ENCODE data around the gene ZEB2. TPM values are rescaled to one million over a fixed set of nuclear protein-coding genes. Genes with fewer than 3 reads are reported as not detected.
A peak's percentile ranks its signal among the peaks of the same experiment; 100 is the strongest.

ZEB2 gene
- total and polyA plus RNA-seq, 2 donors, result 15.3 to 16.1 TPM

DNA sequence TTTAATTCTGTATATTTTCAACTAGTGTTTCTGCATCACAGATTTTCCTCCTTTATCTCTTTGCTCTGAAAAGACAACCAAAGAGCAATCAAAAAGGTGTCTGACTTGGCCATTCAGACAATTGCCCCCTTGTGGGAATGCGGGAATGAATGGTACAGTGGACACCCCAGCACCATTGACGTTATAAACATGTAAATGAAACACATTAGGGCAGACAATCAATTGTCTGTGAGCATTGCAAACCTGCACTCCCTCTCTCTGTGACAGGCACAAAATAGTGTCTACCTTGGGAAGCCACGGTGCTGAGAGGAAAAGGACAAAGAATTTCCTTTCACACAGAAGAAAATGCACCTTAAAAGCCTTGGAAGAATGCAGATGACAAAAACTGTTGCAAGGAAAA is 8.0 kb downstream of the ZEB2 start:
- no peak for DNase-seq (ENCODE audit: low read depth in 6 of 9, low spot score in 9 of 9)
- peaks cover 6 to 18% of the 10 kb centered on the region in 2 donors for H3K4me1 ChIP-seq (ENCODE audit: control insufficient read depth in 2 of 2, insufficient read depth in 2 of 2, low read length in 2 of 2)
- H3K4me3 ChIP-seq (ENCODE audit: low read length in 2 of 2), result no peak overlapping the region
- H3K9me3 ChIP-seq (ENCODE audit: control insufficient read depth in 2 of 2, insufficient read depth in 1 of 2, low read length in 1 of 2), result no peaks in the 10 kb centered on the region
- WGBS, result 89% methylated on average over 3 of the region's 3 CpGs
- no peaks in the 10 kb centered on the region for H3K36me3 ChIP-seq (ENCODE audit: control insufficient read depth in 2 of 2, insufficient read depth in 2 of 2, low read length in 1 of 2)
- peak overlapping the region in 1 of 2 donors; percentile 10 for H3K27ac ChIP-seq (ENCODE audit: low read depth in 1 of 2, low read length in 1 of 2)
- peaks cover 0 to 33% of the 10 kb centered on the region in 2 donors for H3K27me3 ChIP-seq (ENCODE audit: control insufficient read depth in 2 of 2, insufficient read depth in 1 of 2, low read length in 1 of 2)

DNA sequence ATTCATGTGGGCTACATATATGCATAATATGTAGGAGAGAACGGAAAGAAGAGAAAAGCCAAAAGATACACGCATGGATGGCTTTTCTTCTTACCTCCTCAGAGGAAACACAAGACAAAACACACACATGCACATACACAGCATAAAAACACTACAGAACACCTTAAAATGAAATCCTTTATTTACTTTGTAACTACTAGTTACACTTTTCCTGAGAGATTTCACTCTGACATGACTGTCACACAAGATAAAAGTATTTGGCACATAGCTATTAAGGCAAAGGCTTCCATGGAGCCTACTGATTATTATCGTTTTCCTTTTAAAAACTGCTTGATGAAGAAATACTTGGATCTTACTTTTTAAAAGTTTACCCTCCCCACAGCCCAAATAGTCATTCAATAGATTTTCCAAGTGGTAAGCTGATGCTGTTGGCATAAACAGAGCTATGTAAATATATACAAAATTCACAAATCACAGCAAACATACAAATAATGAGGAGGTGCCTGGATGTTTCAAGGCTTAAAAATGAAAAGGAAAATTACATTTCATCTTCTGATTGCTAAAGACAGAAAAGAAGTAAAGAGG is 8.6 kb downstream of the ZEB2 start:
- no peak overlapping the region for H3K4me3 ChIP-seq (ENCODE audit: low read length in 2 of 2)
- DNase-seq (ENCODE audit: low read depth in 6 of 9, low spot score in 9 of 9), result no peak
- no peaks in the 10 kb centered on the region for H3K36me3 ChIP-seq (ENCODE audit: control insufficient read depth in 2 of 2, insufficient read depth in 2 of 2, low read length in 1 of 2)
- H3K4me1 ChIP-seq (ENCODE audit: control insufficient read depth in 2 of 2, insufficient read depth in 2 of 2, low read length in 2 of 2), result peaks cover 5 to 16% of the 10 kb centered on the region in 2 donors
- H3K27me3 ChIP-seq (ENCODE audit: control insufficient read depth in 2 of 2, insufficient read depth in 1 of 2, low read length in 1 of 2), result peaks cover 0 to 29% of the 10 kb centered on the region in 2 donors
- H3K9me3 ChIP-seq (ENCODE audit: control insufficient read depth in 2 of 2, insufficient read depth in 1 of 2, low read length in 1 of 2), result no peaks in the 10 kb centered on the region
- H3K27ac ChIP-seq (ENCODE audit: low read depth in 1 of 2, low read length in 1 of 2), result no peak overlapping the region
- 94% methylated on average over 3 of the region's 3 CpGs for WGBS

GRCh38 chr2:144510294-144510991 is 9.5 kb downstream of the ZEB2 start:
- H3K4me1 ChIP-seq (ENCODE audit: control insufficient read depth in 2 of 2, insufficient read depth in 2 of 2, low read length in 2 of 2), result peaks cover 1 to 11% of the 10 kb centered on the region in 2 donors
- no peak overlapping the region for H3K4me3 ChIP-seq (ENCODE audit: low read length in 2 of 2)
- no peaks in the 10 kb centered on the region for H3K36me3 ChIP-seq (ENCODE audit: control insufficient read depth in 2 of 2, insufficient read depth in 2 of 2, low read length in 1 of 2)
- peak overlapping the region in 1 of 2 donors; percentile 28 for H3K27ac ChIP-seq (ENCODE audit: low read depth in 1 of 2, low read length in 1 of 2)
- DNase-seq (ENCODE audit: low read depth in 6 of 9, low spot score in 9 of 9), result peak in 1 of 9 donors; percentile 52
- 93% methylated on average over 15 of the region's 15 CpGs for WGBS
- H3K9me3 ChIP-seq (ENCODE audit: control insufficient read depth in 2 of 2, insufficient read depth in 1 of 2, low read length in 1 of 2), result no peaks in the 10 kb centered on the region
- peaks cover 0 to 20% of the 10 kb centered on the region in 2 donors for H3K27me3 ChIP-seq (ENCODE audit: control insufficient read depth in 2 of 2, insufficient read depth in 1 of 2, low read length in 1 of 2)

- peaks cover 0 to 8% of the 10 kb centered on the region in 2 donors for H3K4me1 ChIP-seq (ENCODE audit: control insufficient read depth in 2 of 2, insufficient read depth in 2 of 2, low read length in 2 of 2)
- H3K36me3 ChIP-seq (ENCODE audit: control insufficient read depth in 2 of 2, insufficient read depth in 2 of 2, low read length in 1 of 2), result no peaks in the 10 kb centered on the region
- H3K27ac ChIP-seq (ENCODE audit: low read depth in 1 of 2, low read length in 1 of 2), result no peak overlapping the region
- no peak for DNase-seq (ENCODE audit: low read depth in 6 of 9, low spot score in 9 of 9)
- 92% methylated on average over 3 of the region's 3 CpGs for WGBS
- H3K4me3 ChIP-seq (ENCODE audit: low read length in 2 of 2), result no peak overlapping the region
- H3K9me3 ChIP-seq (ENCODE audit: control insufficient read depth in 2 of 2, insufficient read depth in 1 of 2, low read length in 1 of 2), result no peaks in the 10 kb centered on the region
- H3K27me3 ChIP-seq (ENCODE audit: control insufficient read depth in 2 of 2, insufficient read depth in 1 of 2, low read length in 1 of 2), result peaks cover 0 to 16% of the 10 kb centered on the region in 2 donors
Observed at GRCh38 chr2:144509879-144510221, 10.1 kb downstream of the ZEB2 start.

DNA sequence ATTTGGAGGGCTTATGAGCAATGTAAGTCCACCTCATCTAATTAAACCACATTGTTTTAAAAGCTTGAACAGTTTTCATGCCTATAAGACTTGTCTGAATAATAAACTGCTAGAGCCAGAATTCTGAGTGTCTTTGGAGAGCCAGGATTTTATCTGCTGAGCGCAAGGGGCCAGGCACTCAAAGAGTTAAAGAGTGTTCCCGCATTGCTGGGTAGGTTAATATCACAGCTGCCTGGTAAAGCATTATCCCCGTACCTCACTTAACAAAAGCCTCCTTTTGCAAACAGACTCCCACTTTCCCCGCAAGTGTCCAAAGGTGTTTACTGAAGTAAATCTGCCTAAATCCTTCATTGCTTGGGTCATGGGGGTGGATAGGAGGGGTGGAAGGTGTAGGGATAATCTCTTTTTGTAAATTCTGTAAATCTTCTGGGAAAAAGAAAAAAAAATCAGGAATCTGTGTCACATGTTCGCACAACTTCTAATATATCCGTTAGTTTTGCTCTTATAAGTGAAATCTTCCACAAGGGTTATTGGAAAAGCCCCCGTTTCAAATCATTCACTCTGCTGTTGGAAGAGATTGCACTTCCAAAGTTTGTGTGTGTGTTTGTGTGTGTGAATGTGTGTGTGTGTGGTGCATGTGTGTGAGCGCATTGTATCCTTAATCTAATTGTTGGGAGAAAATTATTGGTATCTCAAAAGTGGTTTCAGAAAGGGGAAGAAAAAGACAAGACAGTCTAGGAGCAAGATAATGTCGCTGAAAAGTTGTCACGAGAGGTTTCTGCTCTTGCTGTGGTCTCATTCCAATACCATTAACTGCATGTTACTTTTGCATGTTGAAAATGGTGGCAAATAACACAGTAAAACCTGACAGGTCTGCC is 10.7 kb downstream of the ZEB2 start:
- Histone ChIP-seq H3K4me3 (ENCODE audit: low read length in 2 of 2) (no peak overlapping the region), H3K27ac (ENCODE audit: low read depth in 1 of 2, low read length in 1 of 2) (no peak overlapping the region), H3K4me1 (ENCODE audit: control insufficient read depth in 2 of 2, insufficient read depth in 2 of 2, low read length in 2 of 2) (peaks cover 0 to 6% of the 10 kb centered on the region in 2 donors), H3K36me3 (ENCODE audit: control insufficient read depth in 2 of 2, insufficient read depth in 2 of 2, low read length in 1 of 2) (no peaks in the 10 kb centered on the region), H3K9me3 (ENCODE audit: control insufficient read depth in 2 of 2, insufficient read depth in 1 of 2, low read length in 1 of 2) (no peaks in the 10 kb centered on the region), H3K27me3 (ENCODE audit: control insufficient read depth in 2 of 2, insufficient read depth in 1 of 2, low read length in 1 of 2) (peaks cover 0 to 10% of the 10 kb centered on the region in 2 donors)
- no peak for DNase-seq (ENCODE audit: low read depth in 6 of 9, low spot score in 9 of 9)
- WGBS, result 92% methylated on average over 10 of the region's 10 CpGs

GRCh38 chr2:144508172-144508851 is 11.6 kb downstream of the ZEB2 start:
- peak overlapping the region in 1 of 2 donors; percentile 4 for H3K27ac ChIP-seq (ENCODE audit: low read depth in 1 of 2, low read length in 1 of 2)
- H3K4me1 ChIP-seq (ENCODE audit: control insufficient read depth in 2 of 2, insufficient read depth in 2 of 2, low read length in 2 of 2), result peaks cover 0 to 6% of the 10 kb centered on the region in 2 donors
- H3K36me3 ChIP-seq (ENCODE audit: control insufficient read depth in 2 of 2, insufficient read depth in 2 of 2, low read length in 1 of 2), result no peaks in the 10 kb centered on the region
- H3K27me3 ChIP-seq (ENCODE audit: control insufficient read depth in 2 of 2, insufficient read depth in 1 of 2, low read length in 1 of 2), result peaks cover 0 to 4% of the 10 kb centered on the region in 2 donors
- no peak for DNase-seq (ENCODE audit: low read depth in 6 of 9, low spot score in 9 of 9)
- no peaks in the 10 kb centered on the region for H3K9me3 ChIP-seq (ENCODE audit: control insufficient read depth in 2 of 2, insufficient read depth in 1 of 2, low read length in 1 of 2)
- no peak overlapping the region for H3K4me3 ChIP-seq (ENCODE audit: low read length in 2 of 2)
- WGBS, result 60% methylated on average over 15 of the region's 15 CpGs

DNA sequence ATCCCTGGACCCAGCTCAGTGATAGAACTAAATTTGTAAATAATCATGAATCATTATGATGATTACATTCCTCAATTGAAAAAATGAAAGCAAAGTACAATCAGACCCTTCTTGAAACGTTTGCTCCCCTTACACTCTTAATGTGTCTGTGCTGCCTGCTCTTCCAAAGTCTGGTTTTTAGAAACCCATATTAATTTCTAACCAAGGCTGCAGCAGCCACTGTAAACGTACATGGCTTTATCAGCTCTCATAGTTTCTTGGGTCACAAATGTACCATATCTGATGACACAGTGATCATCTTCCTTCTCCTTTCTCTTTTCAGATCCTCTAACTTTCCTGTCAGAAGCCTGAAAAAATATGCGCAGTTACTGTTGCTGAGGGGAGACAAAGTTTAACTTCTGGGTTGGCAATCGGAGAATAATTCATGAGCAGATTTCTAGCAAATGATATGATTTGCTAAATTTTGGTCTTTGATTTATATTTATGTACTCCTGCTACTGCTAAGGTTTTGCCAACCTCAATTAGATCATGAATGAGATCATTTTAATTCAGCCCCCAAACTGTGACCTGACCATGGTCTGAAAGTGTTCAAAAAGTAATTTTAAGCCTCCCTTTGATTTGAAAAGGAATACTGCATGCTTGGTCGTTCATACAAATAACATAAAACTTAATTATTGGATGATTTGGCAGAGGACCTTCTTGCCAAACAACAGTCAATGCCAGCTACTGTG is 12.3 kb downstream of the ZEB2 start:
- Histone ChIP-seq H3K27me3 (ENCODE audit: control insufficient read depth in 2 of 2, insufficient read depth in 1 of 2, low read length in 1 of 2) (peaks cover 0 to under 1% of the 10 kb centered on the region in 2 donors), H3K9me3 (ENCODE audit: control insufficient read depth in 2 of 2, insufficient read depth in 1 of 2, low read length in 1 of 2) (no peaks in the 10 kb centered on the region), H3K27ac (ENCODE audit: low read depth in 1 of 2, low read length in 1 of 2) (no peak overlapping the region), H3K4me1 (ENCODE audit: control insufficient read depth in 2 of 2, insufficient read depth in 2 of 2, low read length in 2 of 2) (peaks cover 0 to 6% of the 10 kb centered on the region in 2 donors), H3K4me3 (ENCODE audit: low read length in 2 of 2) (no peak overlapping the region), H3K36me3 (ENCODE audit: control insufficient read depth in 2 of 2, insufficient read depth in 2 of 2, low read length in 1 of 2) (no peaks in the 10 kb centered on the region)
- WGBS, result 69% methylated on average over 5 of the region's 5 CpGs
- DNase-seq (ENCODE audit: low read depth in 6 of 9, low spot score in 9 of 9), result no peak

DNA sequence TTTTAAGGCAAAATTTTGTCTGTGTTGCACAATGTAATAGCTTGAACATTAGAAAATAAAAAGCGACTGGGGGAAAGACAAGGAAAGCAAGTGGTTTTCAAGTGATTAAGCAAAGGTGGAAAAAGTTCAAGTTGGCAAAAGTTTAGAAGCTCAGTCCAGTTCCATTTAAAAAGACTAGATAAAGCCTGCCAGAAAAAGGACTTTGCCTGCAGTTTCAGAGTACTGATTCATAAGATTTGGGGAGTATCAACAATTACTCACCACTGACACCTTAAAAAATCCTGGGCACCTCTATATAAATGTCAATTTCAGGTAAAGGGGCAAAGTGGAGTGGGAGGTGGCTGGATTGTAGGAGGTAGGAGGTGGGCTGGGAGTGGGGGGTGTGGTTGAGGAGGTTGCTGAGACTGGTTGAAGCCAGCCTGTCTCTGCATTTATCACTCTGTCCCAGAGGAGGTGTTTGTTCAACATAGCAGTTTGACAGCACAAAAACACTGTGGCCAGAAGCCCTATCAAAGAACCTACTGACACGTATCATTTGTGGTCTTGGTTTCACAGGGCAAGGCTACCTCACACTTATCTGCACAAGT is 14.6 kb downstream of the ZEB2 start:
- WGBS, result 70% methylated on average over 2 of the region's 2 CpGs
- no peak overlapping the region for H3K4me3 ChIP-seq (ENCODE audit: low read length in 2 of 2)
- H3K27me3 ChIP-seq (ENCODE audit: control insufficient read depth in 2 of 2, insufficient read depth in 1 of 2, low read length in 1 of 2), result no peaks in the 10 kb centered on the region
- no peaks in the 10 kb centered on the region for H3K9me3 ChIP-seq (ENCODE audit: control insufficient read depth in 2 of 2, insufficient read depth in 1 of 2, low read length in 1 of 2)
- H3K27ac ChIP-seq (ENCODE audit: low read depth in 1 of 2, low read length in 1 of 2), result peak overlapping the region in 1 of 2 donors; percentile 11
- no peaks in the 10 kb centered on the region for H3K36me3 ChIP-seq (ENCODE audit: control insufficient read depth in 2 of 2, insufficient read depth in 2 of 2, low read length in 1 of 2)
- no peak for DNase-seq (ENCODE audit: low read depth in 6 of 9, low spot score in 9 of 9)
- peaks cover 0 to under 1% of the 10 kb centered on the region in 2 donors for H3K4me1 ChIP-seq (ENCODE audit: control insufficient read depth in 2 of 2, insufficient read depth in 2 of 2, low read length in 2 of 2)
